Stimulated activated CD4-positive, alpha-beta T cell treated with anti-CD3 and anti-CD28 coated beads, Interleukin-1b, Interleukin-23, amount 100 ng/mL, for 1 hour (primary cell): ENCODE data around the gene PANX2.

Experiments used
- DNase-seq, 2 donors: peaks; one replicate each; pipeline ENCODE4 v3.0.0-alpha.2; 2020; ENCODE audit warnings: low read depth in 2 of 2

PANX2 gene

GRCh38 chr22:50213263-50213662 is 42.7 kb downstream of the PANX2 start:
- DNase-seq: no peak

- no peak for DNase-seq
These were observed 44.9 kb downstream of the PANX2 start for GRCh38 chr22:50215297-50216054.

DNA sequence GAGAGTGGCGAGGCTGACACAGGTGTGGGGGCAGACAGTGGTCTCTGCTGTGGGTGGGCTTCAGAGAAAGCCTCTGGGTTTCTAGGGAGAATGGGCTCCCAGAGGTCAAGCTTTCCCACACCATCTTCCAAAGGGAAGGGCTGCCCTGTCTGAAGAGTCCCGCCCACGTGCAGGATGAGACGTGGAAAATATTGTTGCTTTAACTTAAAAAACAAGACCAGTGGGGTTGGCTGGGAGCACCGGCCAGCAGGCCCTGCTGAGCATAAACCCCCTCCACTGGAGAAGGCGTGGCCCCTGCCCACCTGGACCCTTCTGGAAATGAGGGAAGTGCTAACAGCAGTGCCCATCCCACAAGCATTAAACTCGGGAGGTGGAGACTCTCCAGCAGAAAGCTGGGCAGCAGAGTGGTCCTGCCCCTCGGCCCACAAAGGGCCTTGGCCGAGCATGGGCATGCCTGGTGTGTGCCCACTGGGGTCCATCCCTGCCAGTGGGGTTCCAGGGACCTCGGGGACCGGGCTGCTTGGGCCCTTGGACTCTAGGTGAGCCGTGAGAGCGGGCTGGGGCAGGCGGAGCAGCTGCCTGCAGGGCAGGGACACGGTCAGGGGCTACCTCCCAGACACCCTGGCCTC is 45.6 kb downstream of the PANX2 start:
- DNase-seq: no peak

DNA sequence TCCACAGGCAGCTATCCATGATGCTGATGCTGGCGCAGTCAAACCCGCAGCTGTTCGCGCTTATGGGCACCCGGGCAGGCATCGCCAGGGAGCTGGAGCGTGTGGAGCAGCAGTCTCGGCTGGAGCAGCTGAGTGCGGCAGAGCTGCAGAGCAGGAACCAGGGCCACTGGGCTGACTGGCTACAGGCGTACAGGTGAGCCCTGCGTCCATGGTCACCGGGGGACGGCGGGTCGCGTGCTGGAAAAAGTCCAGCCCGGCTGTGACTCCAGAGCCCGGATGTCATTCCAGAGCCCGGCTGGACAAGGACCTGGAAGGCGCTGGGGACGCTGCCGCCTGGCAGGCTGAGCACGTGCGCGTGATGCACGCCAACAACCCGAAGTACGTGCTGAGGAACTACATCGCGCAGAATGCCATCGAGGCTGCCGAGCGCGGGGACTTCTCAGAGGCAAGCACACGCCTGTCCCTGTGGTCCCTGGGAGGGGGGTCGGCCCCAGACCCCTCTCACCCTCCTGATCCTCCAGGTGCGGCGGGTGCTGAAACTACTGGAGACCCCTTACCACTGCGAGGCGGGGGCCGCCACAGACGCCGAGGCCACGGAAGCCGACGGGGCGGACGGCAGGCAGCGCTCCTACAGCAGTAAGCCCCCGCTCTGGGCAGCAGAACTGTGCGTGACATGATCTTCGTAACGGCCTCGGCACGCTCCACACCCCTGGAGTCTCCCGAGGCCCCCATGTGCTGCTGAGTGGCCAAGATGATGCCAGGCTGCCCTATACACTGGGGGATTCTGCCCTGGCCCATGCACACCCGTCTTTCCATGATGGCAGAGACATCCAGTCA is 46.4 kb downstream of the PANX2 start:
- no peak for DNase-seq

- no peak for DNase-seq
These were observed 47.1 kb downstream of the PANX2 start for GRCh38 chr22:50217543-50218152.

GRCh38 chr22:50218153-50218995 is 47.8 kb downstream of the PANX2 start:
- DNase-seq: no peak

DNA sequence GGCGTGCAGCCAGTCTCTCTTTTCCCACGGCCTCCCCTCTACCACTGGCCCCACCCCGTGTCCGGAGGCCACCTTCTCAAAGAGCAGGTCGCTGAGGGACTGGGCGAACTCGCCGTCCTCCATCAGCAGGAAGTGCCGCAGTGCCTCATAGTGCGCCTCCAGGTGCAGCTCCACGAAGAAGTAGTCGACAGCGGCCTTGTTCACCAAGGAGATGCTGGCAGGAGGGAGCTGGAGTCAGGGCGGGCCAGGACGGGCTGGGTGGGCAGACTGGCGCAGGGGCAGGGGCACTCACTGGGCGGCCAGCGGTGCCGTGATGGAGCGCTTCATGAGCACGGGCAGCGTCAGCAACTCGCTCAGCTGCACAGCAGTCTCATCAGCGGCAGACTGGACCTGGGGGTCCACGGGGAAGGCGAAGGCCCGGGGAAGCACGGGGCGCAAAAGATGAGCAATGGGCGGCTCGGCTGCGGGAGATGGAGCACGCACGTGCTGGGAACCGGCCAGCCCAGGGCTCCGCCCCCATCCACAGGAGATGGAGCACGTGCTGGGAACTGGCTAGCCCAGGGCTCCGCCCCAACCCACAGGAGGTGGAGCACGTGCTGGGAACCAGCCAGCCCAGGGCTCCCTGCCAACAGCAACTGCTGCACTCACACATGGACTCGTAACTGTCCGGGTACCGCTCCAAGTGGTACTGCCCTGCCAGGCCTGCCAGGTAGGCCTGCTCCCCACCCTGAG is 48.6 kb downstream of the PANX2 start:
- no peak for DNase-seq

DNA sequence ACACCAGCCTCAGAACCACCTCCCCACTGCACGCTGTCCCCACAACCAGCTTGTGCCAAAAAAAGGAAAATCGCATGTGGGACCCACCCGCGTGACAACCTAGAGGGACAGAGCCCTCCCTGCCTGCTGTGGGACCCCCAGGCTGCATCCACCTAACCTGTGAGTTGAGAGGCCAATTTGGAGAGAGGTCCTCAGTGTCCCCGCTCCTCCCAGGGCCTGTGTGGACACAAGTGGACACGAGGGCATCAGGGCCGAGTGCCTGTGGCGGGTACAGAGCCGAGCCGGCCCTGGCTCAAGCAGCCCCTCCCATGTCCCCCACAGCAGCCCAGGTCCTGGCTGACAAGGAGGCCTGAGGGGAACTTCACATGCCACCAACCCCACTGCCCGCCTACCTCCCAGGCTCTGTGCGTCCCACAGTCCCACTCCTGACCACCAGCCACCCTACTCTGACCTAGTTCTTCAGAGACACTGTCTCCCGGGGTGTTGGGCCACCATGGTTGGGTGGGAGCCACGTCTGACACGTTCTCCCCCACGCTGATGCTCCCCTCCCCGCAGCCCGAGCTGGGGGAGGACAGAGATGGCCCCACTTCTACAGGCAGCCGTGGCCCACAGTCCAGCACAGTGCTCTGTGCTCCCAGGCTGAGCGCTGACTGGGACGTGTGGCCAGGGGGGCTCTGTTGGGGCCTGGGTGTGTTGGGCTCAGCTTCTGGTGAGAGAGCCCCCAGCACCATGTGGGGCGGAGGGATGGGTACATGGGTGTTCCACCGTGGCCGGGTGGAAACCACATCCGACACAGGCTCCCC is 49.5 kb downstream of the PANX2 start:
- no peak for DNase-seq

GRCh38 chr22:50220603-50221409 is 50.3 kb downstream of the PANX2 start:
- no peak for DNase-seq

DNA sequence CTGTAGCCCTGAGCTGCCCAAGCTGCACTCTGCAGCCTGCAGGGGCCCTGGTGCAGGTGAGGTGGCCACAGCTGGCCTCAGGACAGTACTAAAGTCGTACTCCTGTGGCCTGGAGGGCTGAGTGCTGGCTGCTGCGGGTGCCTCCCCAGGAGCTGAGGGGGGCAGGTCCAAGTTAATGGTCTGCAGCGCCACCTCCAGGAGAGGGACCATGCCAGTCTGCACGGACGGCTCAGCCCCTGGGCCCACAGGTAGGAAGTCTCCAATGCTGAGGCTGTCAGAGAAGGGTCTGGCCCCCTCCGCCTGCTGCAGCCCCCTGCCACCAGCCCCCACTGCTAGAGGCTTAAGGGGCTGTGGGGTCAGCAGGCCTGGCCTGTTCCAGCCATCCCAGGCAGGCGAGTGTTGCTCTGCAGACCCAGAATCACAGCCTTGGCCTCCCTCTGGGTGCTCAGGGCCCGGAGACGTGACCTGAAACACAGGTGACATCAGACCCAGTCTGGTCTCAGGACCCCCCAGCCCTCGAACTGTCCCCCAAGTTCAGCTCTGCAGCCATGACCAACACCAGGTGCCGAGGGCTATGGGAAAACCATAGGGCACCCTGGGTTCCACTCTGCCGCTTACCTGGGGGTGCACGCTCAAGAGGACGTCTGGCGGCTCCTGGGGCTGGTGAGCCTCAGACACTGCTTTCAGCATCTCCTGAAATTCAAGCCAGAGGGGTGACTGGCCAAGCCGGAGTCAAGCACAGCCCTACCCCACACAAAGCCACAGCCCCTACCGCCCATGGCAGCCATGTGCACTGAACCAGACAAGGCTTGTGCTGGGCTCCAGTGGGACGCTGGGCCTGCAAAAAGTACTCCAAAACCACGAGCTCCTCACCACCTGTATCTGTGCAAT is 51.1 kb downstream of the PANX2 start:
- no peak for DNase-seq

DNA sequence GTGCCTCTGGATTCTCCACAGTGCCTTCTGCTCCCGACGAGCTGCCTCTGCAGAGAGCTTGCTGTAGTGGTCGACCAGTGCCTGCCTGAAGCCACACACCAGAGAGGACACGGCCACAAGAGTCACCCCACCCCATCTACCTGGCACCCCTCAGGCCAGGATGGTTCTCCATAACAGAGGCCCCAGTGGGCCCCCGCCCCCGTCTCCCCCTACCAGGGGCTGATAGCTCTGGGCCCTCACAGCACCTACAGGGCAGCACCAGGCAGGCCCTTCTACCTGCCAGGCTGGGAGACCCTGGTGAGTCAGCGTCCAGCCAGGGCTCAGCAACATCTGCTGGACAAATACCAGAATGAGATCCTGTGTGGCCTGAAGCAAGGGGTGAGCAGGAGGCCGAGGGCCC is 52.0 kb downstream of the PANX2 start:
- DNase-seq: no peak

- no peak for DNase-seq
These were observed 53.5 kb downstream of the PANX2 start for GRCh38 chr22:50224071-50224470.

DNA sequence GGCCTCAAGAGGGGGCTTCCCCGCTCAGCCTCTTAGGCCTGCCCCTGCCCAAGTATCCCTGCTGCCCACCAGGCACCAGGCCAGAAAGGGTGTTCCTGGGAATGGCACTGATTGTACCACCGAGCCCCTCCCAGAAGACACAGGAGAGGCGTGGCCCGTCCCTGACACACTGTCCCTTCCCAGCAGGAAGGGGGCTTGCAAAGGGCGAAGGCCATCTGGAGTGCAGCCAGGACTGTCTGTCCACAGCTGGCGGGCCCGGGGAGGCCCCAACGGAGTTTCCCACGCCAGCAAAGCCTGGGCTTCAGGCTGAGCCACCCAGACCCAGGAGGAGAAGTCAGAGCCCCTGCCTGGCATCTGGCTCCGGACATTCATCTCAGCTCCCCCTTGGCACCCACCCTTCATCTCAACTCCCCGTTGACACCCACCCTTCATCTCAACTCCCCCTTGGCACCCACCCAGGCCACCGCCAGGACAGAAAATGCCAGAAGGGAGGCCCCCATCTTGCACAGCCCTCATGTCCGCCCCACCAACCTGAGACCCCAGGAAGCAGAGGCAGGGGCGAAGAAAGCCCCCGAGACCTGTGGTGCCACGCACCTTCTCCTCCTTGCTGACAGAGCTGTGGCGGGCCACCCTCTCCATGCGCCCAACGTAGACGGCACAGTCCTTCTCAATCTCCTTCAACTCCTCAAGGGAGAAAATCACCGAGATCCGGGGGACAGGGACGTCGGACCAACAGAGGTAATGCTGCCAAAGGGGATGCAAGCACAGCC is 54.9 kb downstream of the PANX2 start:
- no peak for DNase-seq

GRCh38 chr22:50226063-50226874 is 55.7 kb downstream of the PANX2 start:
- no peak for DNase-seq

DNA sequence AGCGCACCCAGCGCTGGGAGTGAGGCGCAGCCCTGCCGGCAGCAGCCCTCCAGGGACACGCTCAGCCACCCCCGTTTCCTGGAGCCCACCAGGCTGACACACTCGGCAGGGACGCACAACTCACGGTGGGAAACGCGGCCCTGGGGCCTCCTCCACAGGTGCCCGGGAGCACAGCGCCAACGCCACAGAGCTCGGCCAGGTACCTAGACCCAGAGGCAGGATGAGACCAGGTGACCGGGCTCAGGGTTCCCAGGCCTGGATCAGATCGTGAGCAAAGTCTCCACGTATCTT is 56.3 kb downstream of the PANX2 start:
- DNase-seq: no peak

DNA sequence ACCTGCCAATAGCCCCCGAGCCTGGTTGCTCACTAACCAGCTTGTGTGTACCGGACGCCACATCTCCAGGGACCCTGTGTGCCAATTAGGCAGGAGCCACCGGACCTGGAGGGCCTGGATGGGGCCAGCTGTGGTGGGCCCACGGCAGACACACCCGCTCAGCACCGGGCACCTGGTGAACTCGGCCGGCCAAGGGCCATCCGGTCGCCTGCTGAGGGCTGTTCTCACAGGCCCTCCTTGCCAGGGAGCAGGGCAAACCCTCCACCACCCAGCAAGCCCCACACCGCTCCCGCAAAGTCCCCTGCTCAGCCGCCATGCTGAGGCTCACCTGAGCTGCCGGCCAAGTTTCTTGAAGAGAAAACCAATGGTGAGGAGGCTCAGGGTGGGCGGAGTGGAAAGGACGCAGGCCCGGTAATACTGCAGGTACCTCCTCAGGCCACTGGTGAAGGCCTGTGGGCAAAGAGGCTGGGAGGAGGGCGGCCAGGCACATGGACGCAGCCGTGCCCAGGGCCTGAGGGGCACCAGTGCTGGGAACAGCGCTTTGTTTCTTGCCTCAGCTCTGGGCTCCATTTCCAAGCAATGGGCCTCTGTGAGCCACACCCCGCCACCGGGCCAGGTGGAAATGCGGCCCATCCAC is 57.2 kb downstream of the PANX2 start:
- no peak for DNase-seq
